AG08396 (cell line): Measurements from ENCODE around the gene BPIFA1.

ENCODE experiments used
- DNase-seq: peaks from one replicate; pipeline ENCODE4 v3.0.0; 2012; ENCODE audit warnings: low spot score, mixed read lengths

BPIFA1 gene

GRCh38 chr20:33279261-33279910, 43.6 kb downstream of the BPIFA1 start:
- no peak for DNase-seq

- no peak for DNase-seq
These were observed 44.3 kb downstream of the BPIFA1 start for GRCh38 chr20:33280000-33280680.

- no peak for DNase-seq
These were observed 45.0 kb downstream of the BPIFA1 start for GRCh38 chr20:33280775-33281174.

- no peak for DNase-seq
These were observed 45.9 kb downstream of the BPIFA1 start for GRCh38 chr20:33281550-33282146.

GRCh38 chr20:33282196-33282934, 46.6 kb downstream of the BPIFA1 start:
- no peak for DNase-seq

- DNase-seq: no peak
These were observed 47.3 kb downstream of the BPIFA1 start, which contains the start of gene BPIFB1 for GRCh38 chr20:33282991-33283555. TSS of gene BPIFB1 (plus strand) at chr20:33283214. CDS start at chr20:33286074, 2,860 bp downstream.

GRCh38 chr20:33284284-33284683, 48.5 kb downstream of the BPIFA1 start:
- DNase-seq: no peak

- DNase-seq: no peak
These were observed 49.1 kb downstream of the BPIFA1 start for GRCh38 chr20:33284937-33285336.

- DNase-seq: no peak
These were observed 50.2 kb downstream of the BPIFA1 start for GRCh38 chr20:33285861-33286495.

- DNase-seq: no peak
These were observed 52.1 kb downstream of the BPIFA1 start for GRCh38 chr20:33287884-33288283.

- DNase-seq: no peak
These were observed 55.1 kb downstream of the BPIFA1 start for GRCh38 chr20:33290852-33291251.

GRCh38 chr20:33291416-33291815, 55.6 kb downstream of the BPIFA1 start:
- no peak for DNase-seq

GRCh38 chr20:33291830-33292355, 56.1 kb downstream of the BPIFA1 start:
- peak; percentile 52 for DNase-seq
